GM12878 (cell line): Measurements from ENCODE around the gene GBA2. TPM values are rescaled to one million over a fixed set of nuclear protein-coding genes. Genes with fewer than 3 reads are reported as not detected.

ENCODE experiments used
- ATAC-seq: fragments of 200-7000 bp; cut with Tn5 transposase; 3 replicates; pipeline ENCODE4 v1.9.1; 2020; ENCODE audit warnings: mild to moderate bottlenecking, moderate library complexity
- BruUV-seq: library from RNA; stranded (reverse); fragments of 400-500 nt; replicated peaks from 2 replicates; lab custom pipeline; 2021; lab: Mats Ljungman, UMichigan
- CTCF ChIA-PET: fragments of 300-600 bp; sonication (Branson Sonifier 250); formaldehyde crosslinking; extraction: SDS; loops from one replicate; lab custom pipeline; 2021; ENCODE audit warnings: inconsistent platforms; lab: Yijun Ruan, JAX
- POLR2A ChIA-PET: fragments of 350-600 bp; formaldehyde crosslinking; extraction: SDS; loops from one replicate; lab custom pipeline; 2021; ENCODE audit warnings: inconsistent platforms; lab: Charles Lee
- RAD21 ChIA-PET: fragments of 300-600 bp; sonication (Branson Sonifier 250); formaldehyde crosslinking; loops from one replicate; lab custom pipeline; 2023; ENCODE audit warnings: antibody characterized with exemption; ENCODE audit not compliant: unreplicated experiment; lab: Charles Lee
- SMC1A ChIA-PET: fragments of 300-600 bp; sonication (Branson Sonifier 250); formaldehyde crosslinking; loops from one replicate; lab custom pipeline; 2023; ENCODE audit not compliant: unreplicated experiment, uncharacterized antibody; lab: Charles Lee
- DNase-seq: peaks from one replicate; pipeline ENCODE4 v3.0.0-alpha.2; 2011; ENCODE audit warnings: low read depth, low spot score
- FAIRE-seq: peaks from 3 replicates; lab custom pipeline; 2011; peaks lifted over from hg19 to GRCh38; lab: Jason Lieb, UNC
- H2AFZ ChIP-seq: 2 replicates; pipeline ENCODE4 v1.6.0; 2011; ENCODE audit warnings: low read depth, low read length, control low read depth; ENCODE audit not compliant: control insufficient read depth
- H3K27ac ChIP-seq: 2 replicates; pipeline ENCODE4 v1.5.1; 2011; ENCODE audit warnings: control low read depth; ENCODE audit not compliant: control insufficient read depth, insufficient read depth
- H3K27me3 ChIP-seq, 2 experiments: replicated peaks in 1 of 2; 2 replicates each; pipeline versions ENCODE4 v1.6.0 to v1.6.1; 2011; ENCODE audit warnings: low read length in 1 of 2; ENCODE audit not compliant: control insufficient read depth in 2 of 2, insufficient read depth in 2 of 2
- H3K36me3 ChIP-seq, 2 experiments: 2 replicates each; pipeline ENCODE4 v1.5.1; 2011; ENCODE audit warnings: low read length in 1 of 2; ENCODE audit not compliant: control insufficient read depth in 2 of 2, insufficient read depth in 2 of 2
- H3K4me1 ChIP-seq: 2 replicates; pipeline ENCODE4 v1.6.1; 2011; ENCODE audit warnings: mild to moderate bottlenecking, low read length, moderate library complexity, mixed read lengths; ENCODE audit not compliant: control insufficient read depth, insufficient read depth
- H3K4me2 ChIP-seq: 2 replicates; pipeline ENCODE4 v1.6.0; 2011; ENCODE audit warnings: control low read depth; ENCODE audit not compliant: control insufficient read depth, insufficient read depth
- H3K4me3 ChIP-seq: fragments of 200-600 bp; sonication (generic); 2 replicates; pipeline ENCODE4 v1.5.1; 2016
- H3K79me2 ChIP-seq: 2 replicates; pipeline ENCODE4 v1.6.0; 2011; ENCODE audit warnings: low read length; ENCODE audit not compliant: control insufficient read depth, insufficient read depth
- H3K9ac ChIP-seq: 2 replicates; pipeline ENCODE4 v1.8.0; 2011; ENCODE audit warnings: low read length, control low read depth, mixed read lengths; ENCODE audit not compliant: control insufficient read depth, insufficient read depth
- H3K9me3 ChIP-seq: replicated peaks from 3 replicates; pipeline ENCODE4 v1.5.1; 2011; ENCODE audit warnings: mild to moderate bottlenecking, low read length; ENCODE audit not compliant: control insufficient read depth, insufficient read depth
- H4K20me1 ChIP-seq: 2 replicates; pipeline ENCODE4 v1.6.0; 2011; ENCODE audit not compliant: control insufficient read depth, insufficient read depth
- DPF2 ChIP-seq: fragments of 450-650 bp; IDR thresholded peaks from 2 replicates; pipeline ENCODE4 v1.6.1; 2017; ENCODE audit warnings: mild to moderate bottlenecking
- HCFC1 ChIP-seq: fragments of 150-350 bp; IDR thresholded peaks from 2 replicates; pipeline ENCODE4 v1.6.1; 2014; ENCODE audit warnings: low read length
- NBN ChIP-seq: fragments of 450-650 bp; IDR thresholded peaks from 2 replicates; pipeline ENCODE4 v1.6.1; 2016
- ZBTB40 ChIP-seq: fragments of 450-650 bp; IDR thresholded peaks from 2 replicates; pipeline ENCODE4 v1.6.1; 2016; ENCODE audit warnings: mild to moderate bottlenecking, moderate library complexity, borderline replicate concordance
- WGBS: methylation state at CpG from one replicate; pipeline ENCODE4 v1.1.6; 2016; ENCODE audit warnings: low lambda C conversion rate; ENCODE audit not compliant: insufficient replicate concordance, insufficient coverage; ENCODE audit errors: missing lambda C conversion rate; 5-methylcytosine and 5-hydroxymethylcytosine counted together
- in situ Hi-C: fragments of 300-500 bp; cut with MboI; formaldehyde crosslinking; loops from 9 replicates; pipeline ENCODE4 v1.14.3; 2018; ENCODE audit warnings: mixed read lengths
- intact Hi-C: fragments of 100-400 bp; cut with micrococcal nuclease; formaldehyde crosslinking; loops from one replicate; pipeline ENCODE4 v1.14.2; 2022; ENCODE audit not compliant: unreplicated experiment
- polyA plus RNA-seq, 11 experiments: library from polyadenylated mRNA; depleted of rRNA in 4 of 11; unstranded in 6 of 11; stranded (reverse) in 5 of 11; fragments of >200 nt; fragmentation: Nextera tagmentation in 4 of 11; fragmentation: Illumina TruSeq in 1 of 11; extraction: Ambion mirVana in 4 of 11; extraction: Trizol in 1 of 11; gene quantifications; 1 replicate in 1 of 11; 2 replicates in 10 of 11; pipeline versions ENCODE4 v1.2.1 to v1.2.3, GENCODE V29; 2011 to 2016; ENCODE audit warnings: inconsistent platforms in 2 of 11, missing spikeins in 2 of 11, low read depth in 1 of 11
- total RNA-seq, 4 experiments: library from RNA; depleted of rRNA in 3 of 4; stranded (reverse); fragments of >200 nt in 3 of 4; fragmentation: Illumina TruSeq in 1 of 4; extraction: Trizol in 1 of 4; gene quantifications; 2 replicates each; pipeline versions ENCODE4 v1.2.1 to v1.2.3, GENCODE V29; 2013 to 2021
- TF ChIP-seq, protein P1 (sequence below): fragments of 450-650 bp; formaldehyde crosslinking; IDR thresholded peaks from 2 replicates; pipeline ENCODE4 v1.4.0; 2020; ENCODE audit warnings: mild to moderate bottlenecking, moderate library complexity

GBA2 gene
- total and polyA plus RNA-seq, 10 of the 15 experiments (the other 5 are each of a cell fraction or from before 2014, with no cell fraction given) = 15.3 to 45.1 (median 29.1) TPM

DNA sequence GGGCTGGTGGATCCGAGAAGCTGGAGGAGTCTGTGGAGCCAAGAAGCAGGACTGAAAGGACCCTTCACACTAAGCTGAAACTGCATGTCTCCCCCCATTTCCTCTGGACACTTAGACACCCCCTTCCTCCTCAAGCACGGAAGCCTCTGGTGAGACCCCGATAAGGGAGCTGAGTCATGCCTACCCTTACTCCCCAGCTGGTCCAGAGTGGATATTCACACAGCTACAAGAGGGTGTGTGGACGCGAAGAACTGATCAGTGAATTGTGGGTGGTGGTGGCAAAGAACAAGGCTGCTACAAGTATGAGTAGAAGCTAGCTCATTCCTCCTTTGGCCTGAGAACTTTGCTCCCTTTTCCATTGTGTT, 21.4 kb downstream of the GBA2 start:
- H3K27me3 ChIP-seq = no peaks in the 10 kb centered on the region
- POLR2A ChIA-PET = interaction anchor here (0.5 to 8.1 kb wide), 17 partner anchors 12 to 124 kb away, joined by 3 to 163 read pairs (median 8); partner anchors contain the start of genes ARHGEF39, CCDC107, GBA2 and HINT2

DNA sequence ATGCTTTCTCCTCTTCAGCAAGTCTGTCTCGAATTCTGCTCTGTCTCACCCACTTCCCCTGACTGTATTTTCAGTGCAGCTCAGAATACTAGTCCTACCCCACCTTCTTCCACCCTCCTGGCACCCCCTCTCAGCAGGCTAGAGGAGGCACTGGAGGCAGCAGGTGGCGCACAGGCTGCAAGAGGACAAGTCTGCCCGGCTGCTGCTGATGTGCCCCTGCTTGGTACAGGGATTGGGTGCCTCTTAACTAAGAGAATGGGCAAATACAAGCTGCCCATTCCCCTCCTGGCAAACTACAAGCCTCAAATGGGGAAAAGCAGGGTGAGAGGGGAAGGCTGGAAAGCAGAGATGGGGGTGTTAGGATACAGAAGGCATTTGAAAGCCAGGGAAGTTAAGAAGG, 22.1 kb downstream of the GBA2 start:
- peaks cover 62% of the 10 kb centered on the region for H3K79me2 ChIP-seq
- H3K4me2 ChIP-seq = peak overlapping the region; percentile 99
- ATAC-seq (peak; percentile 80), DNase-seq (no peak), FAIRE-seq (no peak)
- peak overlapping the region; percentile 90; the same call in 1 of the 2 replicates for H3K9ac ChIP-seq
- peaks cover 24 to 30% of the 10 kb centered on the region in 2 experiments for H3K36me3 ChIP-seq
- H2AFZ ChIP-seq = no peak overlapping the region
- peaks cover 23% of the 10 kb centered on the region for H3K4me1 ChIP-seq
- ChIA-PET SMC1A (interaction anchor here (0.8 to 8.0 kb wide), 21 partner anchors 11 to 123 kb away, joined by 3 to 145 read pairs (median 7); partner anchors contain the start of genes ARHGEF39, CCDC107, GBA2 and MSMP), RAD21 (interaction anchor here (0.7 to 8.6 kb wide), 15 partner anchors 10 to 122 kb away, joined by 3 to 133 read pairs (median 15); partner anchors contain the start of genes ARHGEF39, CCDC107, CD72 and GBA2), CTCF (interaction anchor here (0.6 to 9.5 kb wide), 34 partner anchors 8 to 173 kb away, joined by 3 to 183 read pairs (median 6); partner anchors contain the start of genes ARHGEF39, CCDC107, GBA2 and HINT2), POLR2A (interaction anchor here (0.9 to 8.1 kb wide), 9 partner anchors 13 to 123 kb away, joined by 4 to 163 read pairs (median 10); partner anchors contain the start of genes ARHGEF39, CCDC107, GBA2 and HINT2)
- no peaks in the 10 kb centered on the region for H3K9me3 ChIP-seq
- H3K27ac ChIP-seq = peak overlapping the region; percentile 92
- H3K4me3 ChIP-seq = peak overlapping the region; percentile 93
- in situ Hi-C loops = loop anchor here (5.0 kb wide), 1 partner anchor 120 kb away; the partner anchor contains the start of gene TESK1
- intact Hi-C loops = loop anchor here (10.0 kb wide), 1 partner anchor 652 kb away; the partner anchor contains the start of genes FANCG and VCP
- no peaks in the 10 kb centered on the region for H3K27me3 ChIP-seq
- 7% methylated on average over 3 of the region's 3 CpGs for WGBS
- no TSS peak for BruUV-seq
- H4K20me1 ChIP-seq = no peaks in the 10 kb centered on the region
- TF ChIP-seq, protein P1, sequence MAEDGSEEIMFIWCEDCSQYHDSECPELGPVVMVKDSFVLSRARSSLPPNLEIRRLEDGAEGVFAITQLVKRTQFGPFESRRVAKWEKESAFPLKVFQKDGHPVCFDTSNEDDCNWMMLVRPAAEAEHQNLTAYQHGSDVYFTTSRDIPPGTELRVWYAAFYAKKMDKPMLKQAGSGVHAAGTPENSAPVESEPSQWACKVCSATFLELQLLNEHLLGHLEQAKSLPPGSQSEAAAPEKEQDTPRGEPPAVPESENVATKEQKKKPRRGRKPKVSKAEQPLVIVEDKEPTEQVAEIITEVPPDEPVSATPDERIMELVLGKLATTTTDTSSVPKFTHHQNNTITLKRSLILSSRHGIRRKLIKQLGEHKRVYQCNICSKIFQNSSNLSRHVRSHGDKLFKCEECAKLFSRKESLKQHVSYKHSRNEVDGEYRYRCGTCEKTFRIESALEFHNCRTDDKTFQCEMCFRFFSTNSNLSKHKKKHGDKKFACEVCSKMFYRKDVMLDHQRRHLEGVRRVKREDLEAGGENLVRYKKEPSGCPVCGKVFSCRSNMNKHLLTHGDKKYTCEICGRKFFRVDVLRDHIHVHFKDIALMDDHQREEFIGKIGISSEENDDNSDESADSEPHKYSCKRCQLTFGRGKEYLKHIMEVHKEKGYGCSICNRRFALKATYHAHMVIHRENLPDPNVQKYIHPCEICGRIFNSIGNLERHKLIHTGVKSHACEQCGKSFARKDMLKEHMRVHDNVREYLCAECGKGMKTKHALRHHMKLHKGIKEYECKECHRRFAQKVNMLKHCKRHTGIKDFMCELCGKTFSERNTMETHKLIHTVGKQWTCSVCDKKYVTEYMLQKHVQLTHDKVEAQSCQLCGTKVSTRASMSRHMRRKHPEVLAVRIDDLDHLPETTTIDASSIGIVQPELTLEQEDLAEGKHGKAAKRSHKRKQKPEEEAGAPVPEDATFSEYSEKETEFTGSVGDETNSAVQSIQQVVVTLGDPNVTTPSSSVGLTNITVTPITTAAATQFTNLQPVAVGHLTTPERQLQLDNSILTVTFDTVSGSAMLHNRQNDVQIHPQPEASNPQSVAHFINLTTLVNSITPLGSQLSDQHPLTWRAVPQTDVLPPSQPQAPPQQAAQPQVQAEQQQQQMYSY (CRISPR knock-in tag) = no peak
- TF ChIP-seq NBN = 0 out of 2 replicates have a peak, but pooled peaks have one; percentile 48
- no peak for TF ChIP-seq ZBTB40

More for the DNA sequence above, 21.4 kb downstream of the GBA2 start:
- Histone ChIP-seq H3K9me3 (no peaks in the 10 kb centered on the region), H3K4me3 (peak overlapping the region; percentile 93), H3K4me1 (peaks cover 23% of the 10 kb centered on the region), H3K4me2 (peak overlapping the region; percentile 99), H3K36me3 (peaks cover 18 to 24% of the 10 kb centered on the region in 2 experiments), H2AFZ (no peak overlapping the region), H3K27ac (peak overlapping the region; percentile 92), H3K79me2 (peaks cover 65% of the 10 kb centered on the region), H4K20me1 (no peaks in the 10 kb centered on the region), H3K9ac (peak overlapping the region; percentile 90)
- ChIA-PET SMC1A (interaction anchor here (0.7 to 8.0 kb wide), 25 partner anchors 8 to 155 kb away, joined by 3 to 145 read pairs (median 6); partner anchors contain the start of genes ARHGEF39, CCDC107, GBA2 and MSMP), CTCF (interaction anchor here (0.6 to 9.5 kb wide), 35 partner anchors 8 to 174 kb away, joined by 3 to 183 read pairs (median 6); partner anchors contain the start of genes ARHGEF39, CCDC107, GBA2 and HINT2), RAD21 (interaction anchor here (0.6 to 8.6 kb wide), 22 partner anchors 9 to 612 kb away, joined by 3 to 133 read pairs (median 5); partner anchors contain the start of genes ARHGEF39, ATOSB, CCDC107 and CD72)
- no TSS peak for BruUV-seq
- in situ Hi-C loops = loop anchor here (5.0 kb wide), 1 partner anchor 120 kb away; the partner anchor contains the start of gene TESK1
- FAIRE-seq = no peak
- no peak for ATAC-seq
- no peak for TF ChIP-seq DPF2
- peak; percentile 18; the same call in 1 of the 2 replicates for TF ChIP-seq HCFC1
- WGBS = 50% methylated on average over 5 of the region's 5 CpGs
- no peak for DNase-seq
- intact Hi-C loops = loop anchor here (2.0 to 10.0 kb wide), 2 partner anchors 69 to 653 kb away; partner anchors contain the start of genes CCDC107, FANCG, RMRP and VCP
